ENCODE data around the gene CFAP20DC. TPM values are rescaled to one million over a fixed set of nuclear protein-coding genes. Genes with fewer than 3 reads are reported as not detected.

The CFAP20DC gene
- total and polyA plus RNA-seq, 2 of the 8 experiments (the other 6 are each of a cell fraction or from before 2014, with no cell fraction given), result 2.2 to 2.8 TPM

DNA sequence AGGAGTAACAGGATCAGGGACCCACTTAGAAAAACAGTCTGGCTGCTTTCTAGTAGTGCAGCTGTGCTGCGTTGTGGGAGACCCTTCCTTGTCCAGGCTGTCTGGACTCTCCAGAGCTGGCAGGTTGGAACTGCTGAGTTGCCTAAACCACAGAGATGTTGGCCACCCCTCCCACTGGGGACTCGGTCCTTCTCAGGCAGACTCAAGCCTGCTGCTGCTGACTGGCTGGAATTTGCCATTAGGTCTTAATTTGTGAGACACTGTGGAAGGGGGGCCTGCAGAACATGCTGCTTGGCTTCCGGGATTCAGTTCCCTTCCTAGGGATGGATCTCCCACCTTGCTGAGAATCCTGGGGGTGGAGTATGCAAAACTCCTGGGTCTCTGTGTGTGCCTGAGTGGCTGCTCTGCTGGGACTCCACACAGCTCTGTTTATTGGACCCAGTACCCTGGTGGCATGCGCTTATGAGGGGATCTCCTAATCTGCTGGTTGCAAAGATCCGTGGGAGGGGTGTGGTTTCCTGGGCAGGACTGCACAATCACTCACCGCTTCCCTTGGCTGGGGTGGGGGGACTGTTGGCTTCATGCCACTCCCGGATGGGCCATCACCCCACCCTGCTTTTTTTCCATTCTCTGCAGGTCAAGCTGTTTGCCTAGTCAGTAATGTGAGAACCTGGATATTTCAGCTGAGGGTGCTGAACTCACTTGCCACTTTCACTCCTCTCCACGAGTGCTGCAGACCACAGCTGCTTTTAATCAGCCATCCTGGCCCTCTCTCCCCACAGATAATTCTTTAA, 150.5 kb downstream of the CFAP20DC start (continued):
- TF ChIP-seq, protein P1, sequence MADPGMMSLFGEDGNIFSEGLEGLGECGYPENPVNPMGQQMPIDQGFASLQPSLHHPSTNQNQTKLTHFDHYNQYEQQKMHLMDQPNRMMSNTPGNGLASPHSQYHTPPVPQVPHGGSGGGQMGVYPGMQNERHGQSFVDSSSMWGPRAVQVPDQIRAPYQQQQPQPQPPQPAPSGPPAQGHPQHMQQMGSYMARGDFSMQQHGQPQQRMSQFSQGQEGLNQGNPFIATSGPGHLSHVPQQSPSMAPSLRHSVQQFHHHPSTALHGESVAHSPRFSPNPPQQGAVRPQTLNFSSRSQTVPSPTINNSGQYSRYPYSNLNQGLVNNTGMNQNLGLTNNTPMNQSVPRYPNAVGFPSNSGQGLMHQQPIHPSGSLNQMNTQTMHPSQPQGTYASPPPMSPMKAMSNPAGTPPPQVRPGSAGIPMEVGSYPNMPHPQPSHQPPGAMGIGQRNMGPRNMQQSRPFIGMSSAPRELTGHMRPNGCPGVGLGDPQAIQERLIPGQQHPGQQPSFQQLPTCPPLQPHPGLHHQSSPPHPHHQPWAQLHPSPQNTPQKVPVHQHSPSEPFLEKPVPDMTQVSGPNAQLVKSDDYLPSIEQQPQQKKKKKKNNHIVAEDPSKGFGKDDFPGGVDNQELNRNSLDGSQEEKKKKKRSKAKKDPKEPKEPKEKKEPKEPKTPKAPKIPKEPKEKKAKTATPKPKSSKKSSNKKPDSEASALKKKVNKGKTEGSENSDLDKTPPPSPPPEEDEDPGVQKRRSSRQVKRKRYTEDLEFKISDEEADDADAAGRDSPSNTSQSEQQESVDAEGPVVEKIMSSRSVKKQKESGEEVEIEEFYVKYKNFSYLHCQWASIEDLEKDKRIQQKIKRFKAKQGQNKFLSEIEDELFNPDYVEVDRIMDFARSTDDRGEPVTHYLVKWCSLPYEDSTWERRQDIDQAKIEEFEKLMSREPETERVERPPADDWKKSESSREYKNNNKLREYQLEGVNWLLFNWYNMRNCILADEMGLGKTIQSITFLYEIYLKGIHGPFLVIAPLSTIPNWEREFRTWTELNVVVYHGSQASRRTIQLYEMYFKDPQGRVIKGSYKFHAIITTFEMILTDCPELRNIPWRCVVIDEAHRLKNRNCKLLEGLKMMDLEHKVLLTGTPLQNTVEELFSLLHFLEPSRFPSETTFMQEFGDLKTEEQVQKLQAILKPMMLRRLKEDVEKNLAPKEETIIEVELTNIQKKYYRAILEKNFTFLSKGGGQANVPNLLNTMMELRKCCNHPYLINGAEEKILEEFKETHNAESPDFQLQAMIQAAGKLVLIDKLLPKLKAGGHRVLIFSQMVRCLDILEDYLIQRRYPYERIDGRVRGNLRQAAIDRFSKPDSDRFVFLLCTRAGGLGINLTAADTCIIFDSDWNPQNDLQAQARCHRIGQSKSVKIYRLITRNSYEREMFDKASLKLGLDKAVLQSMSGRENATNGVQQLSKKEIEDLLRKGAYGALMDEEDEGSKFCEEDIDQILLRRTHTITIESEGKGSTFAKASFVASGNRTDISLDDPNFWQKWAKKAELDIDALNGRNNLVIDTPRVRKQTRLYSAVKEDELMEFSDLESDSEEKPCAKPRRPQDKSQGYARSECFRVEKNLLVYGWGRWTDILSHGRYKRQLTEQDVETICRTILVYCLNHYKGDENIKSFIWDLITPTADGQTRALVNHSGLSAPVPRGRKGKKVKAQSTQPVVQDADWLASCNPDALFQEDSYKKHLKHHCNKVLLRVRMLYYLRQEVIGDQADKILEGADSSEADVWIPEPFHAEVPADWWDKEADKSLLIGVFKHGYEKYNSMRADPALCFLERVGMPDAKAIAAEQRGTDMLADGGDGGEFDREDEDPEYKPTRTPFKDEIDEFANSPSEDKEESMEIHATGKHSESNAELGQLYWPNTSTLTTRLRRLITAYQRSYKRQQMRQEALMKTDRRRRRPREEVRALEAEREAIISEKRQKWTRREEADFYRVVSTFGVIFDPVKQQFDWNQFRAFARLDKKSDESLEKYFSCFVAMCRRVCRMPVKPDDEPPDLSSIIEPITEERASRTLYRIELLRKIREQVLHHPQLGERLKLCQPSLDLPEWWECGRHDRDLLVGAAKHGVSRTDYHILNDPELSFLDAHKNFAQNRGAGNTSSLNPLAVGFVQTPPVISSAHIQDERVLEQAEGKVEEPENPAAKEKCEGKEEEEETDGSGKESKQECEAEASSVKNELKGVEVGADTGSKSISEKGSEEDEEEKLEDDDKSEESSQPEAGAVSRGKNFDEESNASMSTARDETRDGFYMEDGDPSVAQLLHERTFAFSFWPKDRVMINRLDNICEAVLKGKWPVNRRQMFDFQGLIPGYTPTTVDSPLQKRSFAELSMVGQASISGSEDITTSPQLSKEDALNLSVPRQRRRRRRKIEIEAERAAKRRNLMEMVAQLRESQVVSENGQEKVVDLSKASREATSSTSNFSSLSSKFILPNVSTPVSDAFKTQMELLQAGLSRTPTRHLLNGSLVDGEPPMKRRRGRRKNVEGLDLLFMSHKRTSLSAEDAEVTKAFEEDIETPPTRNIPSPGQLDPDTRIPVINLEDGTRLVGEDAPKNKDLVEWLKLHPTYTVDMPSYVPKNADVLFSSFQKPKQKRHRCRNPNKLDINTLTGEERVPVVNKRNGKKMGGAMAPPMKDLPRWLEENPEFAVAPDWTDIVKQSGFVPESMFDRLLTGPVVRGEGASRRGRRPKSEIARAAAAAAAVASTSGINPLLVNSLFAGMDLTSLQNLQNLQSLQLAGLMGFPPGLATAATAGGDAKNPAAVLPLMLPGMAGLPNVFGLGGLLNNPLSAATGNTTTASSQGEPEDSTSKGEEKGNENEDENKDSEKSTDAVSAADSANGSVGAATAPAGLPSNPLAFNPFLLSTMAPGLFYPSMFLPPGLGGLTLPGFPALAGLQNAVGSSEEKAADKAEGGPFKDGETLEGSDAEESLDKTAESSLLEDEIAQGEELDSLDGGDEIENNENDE (IDR thresholded peaks at IDR 0.05; ENCODE audit: insufficient replicate concordance, low read length), result no peak
- TF ChIP-seq ZNF274 (IDR thresholded peaks at IDR 0.05; ENCODE audit: borderline replicate concordance, extremely low read depth, low read length), result no peak
- no peak for TF ChIP-seq PHF8 (conservative IDR thresholded peaks at IDR 0.05; ENCODE audit: low read depth, low read length)
- TF ChIP-seq CHD1 (IDR thresholded peaks at IDR 0.05; ENCODE audit: low read depth, low read length), result no peak
- TF ChIP-seq SIN3A (conservative IDR thresholded peaks at IDR 0.05 in 1 of 2, IDR thresholded peaks at IDR 0.05 in 1 of 2; ENCODE audit: low read depth in 1 of 2, low read length in 2 of 2), result no peak
- TF ChIP-seq SIRT6 (IDR thresholded peaks at IDR 0.05; ENCODE audit: low read length), result no peak
- TF ChIP-seq KDM4A (IDR thresholded peaks at IDR 0.05; ENCODE audit: low read depth, low read length, severe bottlenecking), result no peak
- no peak for TF ChIP-seq HDAC2 (IDR thresholded peaks at IDR 0.05; ENCODE audit: borderline replicate concordance in 1 of 2, low read depth in 2 of 2, low read length in 2 of 2)
- TF ChIP-seq, protein P2, sequence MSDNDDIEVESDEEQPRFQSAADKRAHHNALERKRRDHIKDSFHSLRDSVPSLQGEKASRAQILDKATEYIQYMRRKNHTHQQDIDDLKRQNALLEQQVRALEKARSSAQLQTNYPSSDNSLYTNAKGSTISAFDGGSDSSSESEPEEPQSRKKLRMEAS (IDR thresholded peaks at IDR 0.05), result no peak
- TF ChIP-seq POLR2A (IDR thresholded peaks at IDR 0.05; ENCODE audit: control extremely low read depth in 1 of 2, low read depth in 2 of 2, low read length in 2 of 2), result no peak

Data from H1 (cell line).